AML-193 (cell line): Measurements from ENCODE around the gene GNMT.
"Not testable (repeated sequence)": the region's sequence is repeated elsewhere in the genome, so short reads cannot be mapped to it uniquely, and the experiment has no call there.

ENCODE experiments used
- DNase-seq, 2 experiments: peaks; one replicate each; lab custom pipeline; 2025; lab: John Stamatoyannopoulos, UW

Gene GNMT

DNA sequence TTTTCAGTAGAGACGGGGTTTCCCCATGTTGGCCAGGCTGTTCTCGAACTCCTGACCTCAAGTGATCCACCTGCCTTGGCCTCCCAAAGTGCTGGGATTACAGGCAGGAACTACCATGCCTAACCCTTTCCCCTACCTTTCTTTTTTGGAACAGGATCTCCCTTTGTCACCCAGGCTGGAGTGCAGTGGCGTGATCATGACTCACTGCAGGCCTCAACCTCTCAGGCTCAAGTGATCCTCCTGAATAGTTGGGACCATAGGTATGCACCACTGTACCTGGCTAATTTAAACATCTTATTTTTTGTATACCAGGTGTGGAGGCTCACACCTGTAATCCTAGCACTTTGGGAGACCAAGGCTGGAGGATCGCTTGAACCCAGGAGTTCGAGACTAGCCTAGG is 19.2 kb upstream of the GNMT start:
- not testable (repeated sequence) for DNase-seq

DNA sequence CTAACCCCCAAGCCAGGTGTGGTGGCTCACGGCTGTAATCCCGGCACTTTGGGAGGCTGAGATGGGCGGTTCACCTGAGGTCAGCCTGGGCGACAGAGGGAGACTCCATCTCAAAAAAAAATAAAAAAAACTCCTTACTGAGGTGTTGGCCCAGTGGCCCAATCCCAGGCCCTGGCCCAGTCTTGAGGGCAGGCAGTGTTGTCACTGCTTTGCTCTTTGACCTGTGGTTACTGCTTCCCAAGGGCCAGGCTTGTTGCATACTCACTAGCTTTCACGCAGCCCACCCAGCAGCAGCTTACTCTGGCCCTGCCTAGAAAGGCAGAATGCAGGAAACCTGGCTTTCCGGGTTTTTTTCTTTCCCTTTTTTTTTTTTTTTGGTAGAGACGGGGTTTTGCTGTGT is 18.1 kb upstream of the GNMT start:
- DNase-seq = no peak

DNA sequence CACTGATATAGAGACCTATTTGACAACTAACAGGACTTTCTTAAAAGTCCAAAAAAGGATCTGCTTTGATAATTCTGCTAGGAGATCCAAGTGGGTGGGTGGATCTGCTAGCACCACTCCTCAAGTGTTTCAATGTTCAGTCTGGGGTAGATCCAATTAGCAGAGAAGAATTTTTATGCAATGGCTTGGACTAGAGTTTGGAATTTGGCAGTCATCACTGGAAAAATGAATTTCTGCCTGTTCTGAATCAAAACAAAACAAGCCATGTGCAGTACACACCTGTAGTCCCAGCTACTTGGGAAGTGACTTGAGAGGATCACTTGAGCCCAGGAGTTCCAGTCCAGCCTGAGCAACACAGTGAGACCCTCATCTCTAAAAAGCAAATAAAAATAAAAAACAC is 12.6 kb upstream of the GNMT start:
- no peak for DNase-seq

DNA sequence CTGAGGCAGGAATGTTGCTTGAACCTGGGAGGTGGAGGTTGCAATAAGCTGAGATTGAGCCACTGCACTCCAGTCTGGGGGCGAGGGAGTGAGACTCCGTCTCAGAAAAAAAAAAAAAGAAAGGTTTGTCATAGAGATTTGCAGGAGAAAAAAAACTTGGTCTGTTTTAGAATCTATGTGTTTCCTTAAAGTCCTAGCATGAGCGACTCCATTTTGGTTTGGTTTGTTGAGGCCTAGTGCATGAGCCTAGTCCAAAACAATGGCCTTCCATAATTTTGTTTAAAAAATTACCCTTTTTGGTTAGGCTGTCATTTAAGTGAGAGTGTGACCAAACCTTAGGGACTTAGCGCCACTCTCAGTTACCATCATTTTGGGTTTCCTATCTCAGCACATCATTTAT is 8.2 kb upstream of the GNMT start:
- no peak for DNase-seq

DNA sequence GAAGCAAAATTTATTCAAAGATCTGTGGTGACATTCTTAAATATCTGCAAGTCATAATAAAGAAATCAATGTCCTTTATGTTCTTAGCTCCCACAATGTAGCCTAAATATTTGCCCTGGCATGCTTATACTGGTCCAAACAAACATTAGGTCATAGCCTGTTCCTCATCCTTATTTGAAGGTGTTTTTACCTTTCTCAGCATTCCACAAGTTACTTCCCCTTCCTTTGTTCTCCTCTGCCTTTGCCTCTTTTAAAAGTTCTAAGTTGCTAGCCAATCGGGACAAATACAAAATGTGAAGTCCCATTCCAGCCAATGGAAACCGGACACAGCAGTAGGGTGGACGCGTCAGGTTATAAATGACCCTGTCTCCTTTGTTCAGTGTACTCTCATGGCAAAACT is 6.1 kb upstream of the GNMT start:
- not testable (repeated sequence) for DNase-seq

DNA sequence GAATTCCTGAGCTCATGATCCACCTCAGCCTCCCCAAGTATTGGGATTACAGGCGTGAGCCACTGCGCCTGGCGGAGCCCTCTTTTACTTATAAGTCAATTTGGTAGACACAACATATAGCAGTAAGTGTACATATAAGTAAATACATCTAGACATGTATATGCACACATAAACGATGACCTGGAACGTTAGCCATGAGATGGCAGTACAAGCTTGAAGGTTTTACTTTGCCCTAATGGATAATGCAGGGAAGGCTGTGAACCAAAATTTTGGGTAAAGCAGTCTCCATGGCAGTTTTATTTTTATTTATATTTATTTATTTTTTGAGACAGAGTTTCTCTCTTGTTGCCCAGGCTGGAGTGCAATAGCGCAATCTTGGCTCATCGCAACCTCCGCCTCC is 2.4 kb upstream of the GNMT start:
- DNase-seq = no peak

DNA sequence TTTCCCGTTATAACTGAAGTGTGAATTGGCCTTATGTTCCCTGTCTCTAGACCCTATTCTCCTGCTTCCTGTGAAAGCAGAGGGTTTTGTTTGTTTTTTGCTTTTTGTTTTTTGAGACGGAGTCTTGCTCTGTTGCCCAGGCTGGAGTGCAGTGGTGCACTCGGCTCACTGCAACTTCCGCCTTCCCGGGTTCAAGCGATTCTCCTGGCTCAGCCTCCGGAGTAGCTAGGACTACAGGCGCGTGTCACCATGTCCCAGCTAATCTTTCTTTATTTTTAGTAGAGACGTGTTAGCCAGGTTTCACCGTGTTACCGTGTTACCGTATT is 674 bp upstream of the GNMT start:
- DNase-seq = no peak

DNA sequence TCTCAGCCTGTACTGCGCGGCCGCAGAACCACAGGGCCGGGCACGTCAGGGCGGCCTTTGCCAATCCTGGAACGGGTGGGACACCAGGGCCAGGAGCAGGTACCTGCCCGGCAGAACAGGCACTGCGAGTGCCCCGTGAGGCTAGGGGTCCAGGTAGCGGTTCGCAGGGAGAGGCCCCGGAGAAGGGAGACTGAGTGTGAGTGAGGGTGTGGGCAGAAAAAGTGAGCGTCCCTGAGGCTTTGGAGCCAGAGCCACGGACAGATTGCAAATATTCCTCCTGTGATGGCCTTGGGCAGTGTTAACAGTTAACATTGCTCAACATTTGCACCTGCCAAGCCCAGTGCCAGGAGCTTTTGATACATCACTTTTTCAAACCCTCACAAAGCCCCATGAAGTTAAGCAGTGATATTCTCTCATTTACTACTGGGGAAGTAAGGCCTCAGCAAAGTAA is 491 bp downstream of the GNMT start:
- no peak for DNase-seq

DNA sequence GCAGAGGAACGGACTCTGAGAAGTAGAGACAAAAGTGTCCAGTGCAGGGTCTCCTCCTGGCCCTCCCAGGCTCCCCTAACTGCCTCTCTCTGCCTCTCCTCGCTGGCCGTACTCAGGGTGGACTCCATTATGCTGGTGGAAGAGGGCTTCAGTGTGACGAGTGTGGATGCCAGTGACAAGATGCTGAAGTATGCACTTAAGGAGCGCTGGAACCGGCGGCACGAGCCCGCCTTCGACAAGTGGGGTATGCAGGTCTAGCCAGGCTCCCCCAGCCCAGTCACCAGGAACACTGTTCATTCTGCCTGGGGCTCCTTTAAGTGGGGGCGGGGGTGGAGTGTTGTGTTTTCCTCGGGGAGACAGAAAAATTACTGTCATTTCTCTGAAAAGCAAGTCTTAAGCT is 1.5 kb downstream of the GNMT start:
- DNase-seq = no peak

DNA sequence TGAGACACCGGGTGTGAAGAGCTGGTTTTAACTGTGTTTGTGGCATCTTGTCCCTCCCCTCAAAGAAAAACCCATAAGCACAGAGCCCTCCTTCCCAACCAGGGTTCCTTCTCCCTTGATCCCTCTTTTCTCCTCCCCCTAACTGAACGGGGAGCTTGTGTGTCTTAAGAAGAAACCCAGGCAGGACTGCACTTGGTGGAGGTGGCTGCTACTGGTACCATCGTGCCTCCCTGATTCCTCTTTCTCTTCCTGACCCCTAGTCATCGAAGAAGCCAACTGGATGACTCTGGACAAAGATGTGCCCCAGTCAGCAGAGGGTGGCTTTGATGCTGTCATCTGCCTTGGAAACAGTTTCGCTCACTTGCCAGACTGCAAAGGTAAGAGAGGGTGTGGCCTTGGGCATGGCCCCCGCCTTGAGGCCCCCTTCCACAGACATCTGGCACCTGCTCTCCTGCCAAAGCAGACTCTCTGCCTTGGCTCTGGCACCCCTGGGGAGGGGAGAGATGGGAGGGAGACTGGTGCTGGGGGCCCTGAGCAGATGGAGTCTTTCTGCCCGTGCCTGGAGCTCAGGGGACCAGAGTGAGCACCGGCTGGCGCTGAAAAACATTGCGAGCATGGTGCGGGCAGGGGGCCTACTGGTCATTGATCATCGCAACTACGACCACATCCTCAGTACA is 2.1 kb downstream of the GNMT start:
- DNase-seq = no peak

DNA sequence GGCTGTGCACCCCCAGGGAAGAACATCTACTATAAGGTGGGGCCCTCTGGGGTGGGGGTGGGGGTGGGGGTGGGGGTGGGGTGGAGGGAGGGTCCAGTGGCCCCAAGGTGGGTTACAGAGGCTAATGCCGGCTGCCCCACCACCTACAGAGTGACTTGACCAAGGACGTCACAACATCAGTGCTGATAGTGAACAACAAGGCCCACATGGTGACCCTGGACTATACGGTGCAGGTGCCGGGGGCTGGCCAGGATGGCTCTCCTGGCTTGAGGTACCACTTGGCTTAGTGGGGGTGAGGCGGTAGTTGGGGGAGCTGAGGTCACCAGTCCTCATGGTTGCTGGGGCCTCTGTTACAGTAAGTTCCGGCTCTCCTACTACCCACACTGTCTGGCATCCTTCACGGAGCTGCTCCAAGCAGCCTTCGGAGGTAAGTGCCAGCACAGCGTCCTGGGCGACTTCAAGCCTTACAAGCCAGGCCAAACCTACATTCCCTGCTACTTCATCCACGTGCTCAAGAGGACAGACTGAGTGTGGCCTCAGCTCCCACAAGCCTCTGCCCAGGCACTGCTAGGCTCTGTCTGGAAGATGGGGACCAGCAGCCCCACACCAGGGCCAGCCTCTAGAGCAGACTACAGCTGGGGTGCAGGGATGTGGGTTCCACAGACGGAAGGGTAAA is 2.8 kb downstream of the GNMT start:
- no peak for DNase-seq

DNA sequence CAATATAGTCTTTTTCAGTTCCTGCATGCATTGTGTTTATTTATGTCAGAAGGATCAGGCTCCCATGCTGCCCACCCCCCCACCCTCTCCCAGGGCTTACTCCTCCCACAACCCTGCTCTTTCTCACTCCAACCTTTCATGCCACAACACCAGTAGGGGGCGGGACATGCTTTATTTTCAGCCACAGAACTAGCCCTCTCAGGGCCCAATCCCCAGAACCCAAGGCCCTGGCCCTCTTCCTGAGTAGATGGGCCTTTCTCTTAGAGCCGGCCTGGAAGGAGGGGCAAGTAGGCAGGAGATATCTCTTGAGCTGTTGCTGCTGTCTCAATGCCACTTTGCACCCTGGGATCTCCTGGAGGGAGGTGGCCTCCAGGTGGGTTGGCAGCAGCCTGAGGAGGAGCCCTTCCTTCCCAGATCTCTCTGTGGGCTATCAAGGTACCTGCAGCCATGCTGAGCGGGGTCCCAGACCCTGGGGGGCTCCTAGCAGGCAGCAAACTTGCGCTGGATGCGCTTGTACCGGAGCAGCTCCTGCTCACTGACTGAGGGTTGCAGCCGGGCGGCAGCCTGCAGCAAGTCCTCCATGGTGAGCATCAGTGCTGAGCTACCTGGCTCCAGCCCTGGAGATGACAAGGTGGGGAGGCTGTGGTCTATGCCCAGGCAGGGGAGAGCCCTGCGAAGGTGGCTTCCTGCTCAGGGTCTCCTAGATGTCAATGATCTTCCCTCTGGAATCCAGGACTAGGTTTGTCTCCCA is 3.5 kb downstream of the GNMT start:
- peak; percentile 58 to 69 for DNase-seq

DNA sequence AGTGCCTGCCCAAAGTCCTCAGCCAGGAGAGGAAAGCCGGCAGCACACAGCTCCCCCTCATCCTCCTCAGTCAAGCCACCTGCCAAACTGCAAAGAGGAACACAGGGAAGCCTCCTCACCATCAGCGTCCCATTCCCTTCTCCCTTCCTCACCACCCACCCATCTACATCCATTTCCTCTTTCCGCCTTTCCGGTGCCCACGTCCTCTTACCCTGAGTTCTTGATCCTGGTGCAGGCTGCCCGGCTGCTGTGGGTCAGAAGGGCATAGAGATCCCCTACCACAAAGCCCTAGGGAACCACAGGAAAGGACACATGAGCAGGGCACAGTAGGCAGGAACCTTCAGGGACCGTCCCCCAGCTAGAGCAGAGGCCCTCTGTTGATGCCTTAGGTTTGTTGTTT is 6.0 kb downstream of the GNMT start:
- DNase-seq = no peak

DNA sequence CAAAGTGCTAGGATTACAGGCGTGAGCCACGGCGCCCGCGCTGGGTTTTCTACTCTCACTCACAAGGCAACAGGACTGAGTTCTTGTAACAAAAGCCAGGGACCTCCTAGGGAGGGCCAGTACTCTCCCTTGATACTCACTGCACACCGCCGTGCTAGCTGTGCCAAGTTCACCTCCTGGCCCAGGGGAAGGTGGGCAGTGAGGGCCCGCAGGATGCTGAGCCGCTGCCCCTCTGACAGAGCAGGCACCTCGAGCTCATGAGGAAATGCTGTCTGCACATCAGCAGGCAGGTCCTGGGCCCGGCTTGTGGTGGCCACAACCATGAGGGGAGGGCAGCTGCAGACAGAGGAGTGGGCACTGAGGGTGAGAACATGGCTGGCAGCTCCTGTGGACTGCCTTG is 6.7 kb downstream of the GNMT start:
- DNase-seq = no peak

DNA sequence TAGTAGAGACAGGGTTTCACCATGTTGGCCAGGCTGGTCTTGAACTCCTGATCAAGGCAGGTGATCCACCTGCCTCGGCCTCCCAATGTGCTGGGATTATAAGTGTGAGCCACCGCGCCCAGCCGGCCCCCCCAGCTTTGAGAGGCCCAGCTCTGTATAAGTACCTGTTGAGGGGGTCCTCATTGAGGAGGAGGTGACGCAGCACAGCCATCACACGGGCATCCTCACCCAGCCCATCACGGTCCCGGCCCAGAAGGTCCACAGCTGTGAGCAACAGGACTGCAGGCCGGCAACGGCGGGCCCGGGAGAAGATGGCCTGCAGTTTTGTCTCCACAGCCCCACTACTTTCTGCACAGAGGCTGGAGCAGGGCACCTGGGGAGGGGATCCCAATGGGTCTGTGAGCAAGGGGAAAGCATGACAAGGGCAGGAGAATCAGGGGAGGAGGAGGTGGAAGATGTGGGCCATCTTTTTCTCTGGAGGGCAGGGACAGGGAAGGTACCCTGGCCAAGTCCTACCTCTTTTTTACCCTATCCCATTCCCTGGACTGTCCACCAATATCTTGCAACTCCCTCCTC is 7.7 kb downstream of the GNMT start:
- no peak for DNase-seq

DNA sequence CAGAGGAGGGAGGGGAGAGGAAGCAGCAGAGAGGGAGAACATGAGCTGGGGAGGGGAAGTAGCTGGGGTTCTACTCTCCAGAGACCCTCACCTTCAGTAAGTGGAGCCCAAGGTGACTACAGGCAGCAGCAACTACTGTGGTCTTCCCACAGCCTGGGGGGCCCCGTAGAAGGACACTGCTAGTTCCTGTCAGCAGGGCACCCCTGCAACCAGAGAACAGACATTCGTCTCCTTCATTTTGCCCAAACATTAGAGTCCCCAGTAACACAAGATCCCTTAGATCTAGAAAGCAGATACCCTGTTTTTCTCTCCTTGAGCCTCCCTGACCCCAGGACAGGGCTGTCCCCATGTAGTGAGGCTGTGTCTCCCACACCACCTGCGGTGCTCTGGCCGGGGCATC is 8.2 kb downstream of the GNMT start:
- no peak for DNase-seq

DNA sequence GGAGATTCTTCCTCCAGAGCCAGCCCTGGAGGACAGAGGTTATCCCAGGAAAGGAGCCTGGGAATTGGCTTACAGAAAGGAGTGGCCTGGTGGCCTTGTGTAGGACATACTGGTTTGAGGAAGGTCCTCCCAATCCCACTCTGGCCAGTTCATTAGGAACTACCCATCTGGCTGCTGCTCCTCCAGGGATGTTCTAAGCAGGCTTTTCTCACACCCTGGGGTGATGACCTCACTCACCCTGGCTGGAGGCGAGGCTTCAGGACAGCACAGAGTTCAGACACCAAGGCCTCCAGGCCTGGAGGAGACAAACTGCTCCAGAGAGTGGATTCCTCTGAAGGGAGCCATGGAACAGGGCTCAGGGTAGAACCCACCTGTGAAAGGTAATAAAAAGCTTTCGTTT is 8.9 kb downstream of the GNMT start:
- no peak for DNase-seq

DNA sequence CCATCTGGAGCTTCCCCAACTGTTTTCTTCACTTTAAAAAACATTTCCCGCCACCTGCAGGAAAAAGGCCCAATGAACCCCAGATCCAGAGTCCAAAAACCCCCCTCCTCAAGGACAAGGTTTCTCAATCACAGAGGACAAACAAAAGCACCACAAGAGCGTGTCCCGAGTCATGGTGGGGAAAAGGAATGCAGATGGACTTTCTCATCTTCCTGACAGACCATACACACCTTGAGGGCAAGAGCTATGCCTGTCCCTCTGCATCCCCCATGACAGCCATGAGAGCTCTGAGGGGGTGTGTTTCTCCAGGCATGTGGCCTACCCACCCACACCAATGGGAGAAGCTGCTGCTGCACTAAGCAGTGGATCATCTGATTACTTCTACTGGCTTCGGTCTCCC is 9.4 kb downstream of the GNMT start:
- no peak for DNase-seq

DNA sequence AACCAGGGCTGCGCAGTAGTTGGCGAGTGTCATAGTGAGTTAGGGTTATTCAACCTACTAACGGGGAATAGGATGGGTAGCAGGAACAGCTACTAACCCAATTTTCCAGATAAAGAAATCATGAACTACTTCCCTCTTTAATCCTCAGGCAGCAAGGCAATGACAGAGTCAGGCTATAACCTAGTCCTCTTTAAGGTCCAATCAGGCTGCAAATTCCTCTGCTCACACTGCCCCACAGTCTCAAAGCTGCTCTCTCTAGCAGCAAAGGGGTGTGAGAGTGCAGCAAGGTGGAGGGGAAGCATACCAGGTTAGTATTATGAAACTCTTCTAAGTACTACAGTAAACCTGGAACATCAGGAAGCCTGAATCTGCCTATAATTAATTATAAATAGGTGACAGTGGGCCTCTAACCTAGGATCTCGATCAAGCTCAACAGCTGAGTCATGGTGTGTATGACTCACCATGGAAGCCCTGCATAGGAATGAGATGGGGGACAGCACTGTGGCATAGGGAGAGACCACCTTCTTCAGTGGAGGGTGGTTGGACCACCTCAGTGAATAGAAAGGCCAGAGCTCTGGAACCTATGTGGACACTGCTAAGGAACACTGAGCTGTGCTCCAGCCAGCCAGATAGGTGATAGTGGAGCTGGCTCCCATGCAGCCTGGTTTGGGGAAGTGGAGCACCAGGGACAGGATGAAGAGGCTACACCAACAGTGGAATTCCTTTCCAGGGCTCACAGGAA is 10.5 kb downstream of the GNMT start:
- DNase-seq = no peak

DNA sequence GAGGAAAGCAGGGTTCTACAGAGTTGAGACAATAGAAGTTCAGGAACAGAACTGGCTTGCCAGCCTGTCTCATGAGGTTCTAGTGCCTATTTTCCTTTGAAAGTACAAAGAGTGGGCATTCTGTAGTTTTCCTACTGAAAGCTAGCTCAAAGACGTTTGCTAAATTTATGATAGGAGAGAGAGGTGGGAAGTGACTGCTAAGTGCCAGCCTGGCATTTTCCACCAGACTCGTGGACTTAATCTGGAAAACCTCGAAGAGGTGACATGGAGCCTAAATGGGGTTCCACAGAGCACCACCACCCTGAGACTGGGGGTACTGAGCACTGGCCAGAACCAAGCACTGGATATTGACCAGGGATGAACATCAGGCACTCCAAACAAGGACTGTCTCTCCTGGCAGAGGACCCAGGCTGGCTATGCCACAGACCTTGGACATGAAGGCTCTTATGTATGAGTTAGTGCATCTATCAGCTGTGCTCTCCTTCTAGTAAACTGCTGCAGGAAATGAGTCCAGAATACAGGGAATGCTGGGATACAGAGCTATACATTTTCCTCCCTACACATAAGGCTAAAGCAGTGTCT is 11.3 kb downstream of the GNMT start:
- no peak for DNase-seq

DNA sequence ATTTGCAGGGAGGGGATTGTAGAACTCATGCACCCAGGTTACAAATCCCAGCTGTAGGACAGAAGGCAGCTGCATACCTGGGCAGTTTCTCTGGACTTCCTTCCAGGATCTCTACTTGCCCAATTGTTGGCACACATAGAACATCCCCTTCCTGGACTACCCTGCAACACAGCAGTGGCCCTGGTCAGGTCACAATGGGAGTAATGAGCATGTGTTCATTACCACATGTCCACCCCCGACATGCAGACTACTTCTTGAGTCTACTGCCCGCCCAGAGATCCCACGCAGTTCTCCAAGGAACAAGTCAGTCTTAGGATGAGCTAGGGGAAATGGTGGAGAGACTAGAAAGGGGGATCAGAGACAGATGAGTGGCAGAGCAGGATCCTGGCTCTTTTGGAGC is 13.4 kb downstream of the GNMT start:
- no peak for DNase-seq

DNA sequence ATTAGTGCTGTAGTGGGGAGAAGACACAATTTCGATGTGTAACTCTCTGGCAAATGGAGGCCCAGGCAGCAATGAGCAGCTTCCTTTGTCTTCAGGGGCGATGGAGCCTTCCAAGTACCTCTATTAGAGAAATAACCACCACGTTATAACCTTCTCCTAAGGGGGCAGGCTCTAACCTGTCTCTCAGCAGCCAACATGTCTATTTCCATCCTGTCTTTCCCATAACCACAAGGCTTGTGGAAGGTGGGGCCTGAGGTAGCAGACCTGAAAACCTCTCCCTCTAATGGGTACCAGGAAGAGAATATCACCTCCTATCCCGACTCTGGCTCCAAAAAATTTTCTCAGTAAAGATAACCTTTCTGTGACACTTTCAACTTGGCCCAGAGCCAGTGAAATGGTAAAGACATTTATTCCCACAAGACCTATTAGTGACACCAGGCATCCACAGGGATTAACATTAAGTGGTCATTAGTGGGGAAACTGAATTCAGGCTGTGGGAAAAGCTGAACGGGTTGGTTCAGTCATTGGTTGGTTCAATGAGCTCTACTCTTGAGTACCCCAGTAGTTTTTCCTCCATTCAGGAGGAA is 14.5 kb downstream of the GNMT start:
- DNase-seq = no peak
